ENCODE data around the gene C18orf32. TPM values are rescaled to one million over a fixed set of nuclear protein-coding genes. Genes with fewer than 3 reads are reported as not detected.

The C18orf32 gene
- total and polyA plus RNA-seq, 2 of the 8 experiments (the other 6 are each of a cell fraction or from before 2014, with no cell fraction given), result 17.3 to 20.1 TPM

- peaks cover 0 to 36% of the 10 kb centered on the region in 2 experiments; a peak in 3 of 4 replicates for H3K79me2 ChIP-seq (ENCODE audit: control insufficient read depth in 1 of 2, insufficient read depth in 2 of 2, low read length in 2 of 2)
- H3K23ac ChIP-seq (ENCODE audit: insufficient read length), result no peak overlapping the region
- H2AFZ ChIP-seq (ENCODE audit: low read length), result no peak overlapping the region
- H2BK20ac ChIP-seq (ENCODE audit: low read length), result no peak overlapping the region
- H3K4me2 ChIP-seq (ENCODE audit: insufficient read depth in 1 of 2, low read depth in 2 of 2, low read length in 2 of 2), result peak overlapping the region; percentile 75 to 86
- peak overlapping the region; percentile 72 to 93 (median 90) for H3K4me3 ChIP-seq (ENCODE audit: extremely low read depth in 1 of 4, insufficient read depth in 2 of 4, low read depth in 3 of 4, low read length in 4 of 4)
- no peak overlapping the region for H3K27ac ChIP-seq (ENCODE audit: low read depth, low read length)
- H4K91ac ChIP-seq (replicated peaks; ENCODE audit: insufficient read length, low read length), result no peak overlapping the region
- H3K36me3 ChIP-seq (ENCODE audit: control insufficient read depth in 2 of 4, insufficient read depth in 4 of 4, low read length in 3 of 4), result peaks cover 15 to 53% (median 38%) of the 10 kb centered on the region in 4 experiments
- no peaks in the 10 kb centered on the region for H3K27me3 ChIP-seq (replicated peaks in 1 of 4; ENCODE audit: control insufficient read depth in 3 of 4, extremely low read depth in 1 of 4, insufficient read depth in 3 of 4, low read length in 3 of 4)
- H3K4me1 ChIP-seq (replicated peaks in 1 of 4; ENCODE audit: control insufficient read depth in 3 of 4, insufficient read depth in 4 of 4, low read length in 3 of 4), result peaks cover 0 to 8% (median 0%) of the 10 kb centered on the region in 4 experiments; a peak in 2 of 7 replicates
- DNase-seq (ENCODE audit: low read depth in 1 of 2, low spot score in 2 of 2), result no peak
- ChIA-PET CTCF (ENCODE audit: partially characterized antibody) (interaction anchor here (0.6 to 1.7 kb wide), 6 partner anchors 11 to 1709 kb away, joined by 3 to 6 read pairs (median 3); no protein-coding TSS in a partner anchor), POLR2A (ENCODE audit: partially characterized antibody) (interaction anchor here (1.4 to 6.9 kb wide), 5 partner anchors 10 to 128 kb away, joined by 4 to 59 read pairs (median 34); partner anchors contain the start of gene DYM)
- no peaks in the 10 kb centered on the region for H3K9me3 ChIP-seq (ENCODE audit: insufficient read depth in 2 of 2, low read depth in 1 of 2, low read length in 1 of 2)
- H3K14ac ChIP-seq (ENCODE audit: insufficient read length), result no peak overlapping the region
- H2BK15ac ChIP-seq (ENCODE audit: low read length), result no peak overlapping the region
- H3K9ac ChIP-seq (replicated peaks in 1 of 4; ENCODE audit: extremely low read depth in 1 of 4, low read depth in 3 of 4, low read length in 3 of 4), result peak overlapping the region in 1 of 4 experiments; percentile 3; a peak in 2 of 7 replicates
- H2BK120ac ChIP-seq (replicated peaks; ENCODE audit: low read depth, low read length), result no peak overlapping the region
- no peak overlapping the region for H4K8ac ChIP-seq (ENCODE audit: extremely low read depth, insufficient read depth, low read length)
- H4K5ac ChIP-seq (ENCODE audit: insufficient read length, low read depth, low read length), result no peak overlapping the region
- no peak overlapping the region for H2BK12ac ChIP-seq (ENCODE audit: low read depth, low read length)
- no peak overlapping the region for H3K18ac ChIP-seq (ENCODE audit: extremely low read depth, low read length)
- H4K20me1 ChIP-seq (replicated peaks in 1 of 2; ENCODE audit: control insufficient read depth in 1 of 2, insufficient read depth in 2 of 2, low read length in 2 of 2), result peaks cover 5 to 7% of the 10 kb centered on the region in 2 experiments
- 73 to 100% methylated on average over 1 to 8 of the region's 8 CpGs for WGBS, 2 experiments (ENCODE audit: extremely low coverage in 1 of 2, insufficient coverage in 1 of 2, insufficient read length in 1 of 2, insufficient replicate concordance in 2 of 2, low coverage in 1 of 2, low lambda C conversion rate in 2 of 2, missing lambda C conversion rate in 1 of 2)
- no peak overlapping the region for H3K4ac ChIP-seq (replicated peaks; ENCODE audit: insufficient read length, low read depth, low read length)
- TF ChIP-seq HDAC2 (IDR thresholded peaks at IDR 0.05; ENCODE audit: borderline replicate concordance in 1 of 2, low read depth in 2 of 2, low read length in 2 of 2) (no peak), EP300 (IDR thresholded peaks at IDR 0.05; ENCODE audit: borderline replicate concordance in 1 of 2, low read depth in 2 of 2, low read length in 2 of 2) (no peak), MAFK (IDR thresholded peaks at IDR 0.05; ENCODE audit: low read depth, low read length) (no peak), EGR1 (IDR thresholded peaks at IDR 0.05; ENCODE audit: borderline replicate concordance, low read depth, low read length) (no peak), FOSL1 (IDR thresholded peaks at IDR 0.05; ENCODE audit: insufficient read depth, low read depth, low read length) (no peak), JUND (IDR thresholded peaks at IDR 0.05; ENCODE audit: low read length) (no peak), GTF2F1 (IDR thresholded peaks at IDR 0.05; ENCODE audit: borderline replicate concordance, low read depth, low read length) (no peak), CBX5 (IDR thresholded peaks at IDR 0.05; ENCODE audit: low read depth, low read length) (no peak), JUN (IDR thresholded peaks at IDR 0.05; ENCODE audit: low read depth, low read length) (no peak), ZNF274 (IDR thresholded peaks at IDR 0.05; ENCODE audit: borderline replicate concordance, extremely low read depth, low read length) (no peak), SUZ12 (IDR thresholded peaks at IDR 0.05; ENCODE audit: low read length) (no peak)
- H3K56ac ChIP-seq (replicated peaks; ENCODE audit: insufficient read length, low read depth, low read length), result no peak overlapping the region
- no peak for FAIRE-seq
- peaks cover 3% of the 10 kb centered on the region for H3K23me2 ChIP-seq (ENCODE audit: low read depth, low read length)
- H2BK5ac ChIP-seq (ENCODE audit: low read depth, low read length), result no peak overlapping the region
- no peak overlapping the region for H2AK5ac ChIP-seq (ENCODE audit: low read depth, low read length)
- H3K79me1 ChIP-seq (ENCODE audit: low read depth, low read length), result no peaks in the 10 kb centered on the region
Observed at GRCh38 chr18:49486134-49486533, 900 bp downstream of the C18orf32 start.
